Embryonic facial prominence (tissue), 1 donor: ENCODE data around the gene TRAF3.

Source experiments
- DNase-seq: peaks from one replicate; pipeline ENCODE4 v3.0.0-alpha.2; 2016; ENCODE audit errors: extremely low spot score

Gene TRAF3

GRCh38 chr14:102777711-102778337, 575 bp downstream of the TRAF3 start:
- DNase-seq, result no peak

- no peak for DNase-seq
Measured at GRCh38 chr14:102778338-102779083, 1.3 kb downstream of the TRAF3 start.

GRCh38 chr14:102779084-102779462, 1.8 kb downstream of the TRAF3 start:
- no peak for DNase-seq

- DNase-seq, result no peak
Measured at GRCh38 chr14:102779574-102780315, 2.5 kb downstream of the TRAF3 start.

GRCh38 chr14:102781063-102781462, 3.8 kb downstream of the TRAF3 start:
- no peak for DNase-seq

GRCh38 chr14:102782974-102783373, 5.7 kb downstream of the TRAF3 start:
- DNase-seq, result no peak

GRCh38 chr14:102784892-102785594, 7.8 kb downstream of the TRAF3 start:
- DNase-seq, result no peak

- no peak for DNase-seq
Measured at GRCh38 chr14:102785595-102785963, 8.3 kb downstream of the TRAF3 start.

GRCh38 chr14:102786768-102787167, 9.5 kb downstream of the TRAF3 start:
- DNase-seq, result no peak

GRCh38 chr14:102789349-102789748, 12.1 kb downstream of the TRAF3 start:
- no peak for DNase-seq

- no peak for DNase-seq
Measured at GRCh38 chr14:102793531-102794328, 16.5 kb downstream of the TRAF3 start.

- DNase-seq, result no peak
Measured at GRCh38 chr14:102795060-102795925, 18.0 kb downstream of the TRAF3 start.

- DNase-seq, result no peak
Measured at GRCh38 chr14:102796661-102797190, 19.5 kb downstream of the TRAF3 start.

- no peak for DNase-seq
Measured at GRCh38 chr14:102798926-102799325, 21.7 kb downstream of the TRAF3 start.

GRCh38 chr14:102799684-102800562, 22.7 kb downstream of the TRAF3 start:
- DNase-seq, result no peak

GRCh38 chr14:102802834-102803523, 25.7 kb downstream of the TRAF3 start:
- DNase-seq, result no peak

GRCh38 chr14:102804858-102805257, 27.6 kb downstream of the TRAF3 start:
- no peak for DNase-seq

GRCh38 chr14:102805371-102805891, 28.2 kb downstream of the TRAF3 start:
- no peak for DNase-seq
